B cell (primary cell): ENCODE results near the gene PDE10A. TPM values are rescaled to one million over a fixed set of nuclear protein-coding genes. Genes with fewer than 3 reads are reported as not detected.

Experiments
- ATAC-seq: fragments of 200-7000 bp; cut with Tn5 transposase; one replicate; pipeline ENCODE4 v1.10.0; 2021; ENCODE audit warnings: low read depth, mild to moderate bottlenecking, moderate number of reproducible peaks, moderate library complexity
- CTCF ChIA-PET: fragments of 350-600 bp; sonication (Branson Sonifier 250); formaldehyde crosslinking; loops from one replicate; lab custom pipeline; 2021; ENCODE audit warnings: antibody characterized with exemption, inconsistent platforms; lab: Charles Lee
- POLR2A ChIA-PET: fragments of 350-600 bp; sonication (Branson Sonifier 250); formaldehyde crosslinking; loops from one replicate; lab custom pipeline; 2021; ENCODE audit warnings: antibody characterized with exemption; lab: Charles Lee
- DNase-seq: peaks from one replicate; pipeline ENCODE4 v3.0.0; 2013
- H2AFZ ChIP-seq: 2 replicates; pipeline ENCODE4 v1.6.1; 2012; ENCODE audit warnings: mild to moderate bottlenecking, low read depth, low read length; ENCODE audit not compliant: insufficient read depth, poor library complexity, severe bottlenecking
- H3K27ac ChIP-seq, 2 donors: 1 replicate in 1 of 2; 2 replicates in 1 of 2; pipeline ENCODE4 v1.5.1; 2012 to 2013; ENCODE audit warnings: low read length in 2 of 2, mild to moderate bottlenecking in 2 of 2, moderate library complexity in 1 of 2
- H3K27me3 ChIP-seq, 4 experiments: fragments of 200-600 bp in 1 of 4; sonication (generic) in 1 of 4; replicated peaks in 1 of 4; 1 replicate in 2 of 4; 2 replicates in 2 of 4; pipeline versions ENCODE4 v1.6.1 to v1.7.0; 2013 to 2016; ENCODE audit warnings: low read length in 3 of 4, mild to moderate bottlenecking in 2 of 4, mixed read lengths in 1 of 4, moderate library complexity in 1 of 4; ENCODE audit not compliant: insufficient read depth in 4 of 4, control insufficient read depth in 3 of 4; ENCODE audit errors: control extremely low read depth in 1 of 4
- H3K36me3 ChIP-seq, 2 experiments: replicated peaks in 1 of 2; 1 replicate in 1 of 2; 2 replicates in 1 of 2; pipeline versions ENCODE4 v1.6.1 to v1.7.1; 2013; ENCODE audit warnings: low read length in 1 of 2; ENCODE audit not compliant: insufficient read depth in 2 of 2, control insufficient read depth in 1 of 2; ENCODE audit errors: control extremely low read depth in 1 of 2, extremely low read depth in 1 of 2
- H3K4me1 ChIP-seq, 2 donors: fragments of 200-600 bp in 1 of 2; sonication (generic) in 1 of 2; 1 replicate in 1 of 2; 2 replicates in 1 of 2; pipeline versions ENCODE4 v1.5.1 to v1.6.1; 2013 to 2017; ENCODE audit warnings: low read length in 2 of 2; ENCODE audit not compliant: control insufficient read depth in 2 of 2, insufficient read depth in 2 of 2
- H3K4me2 ChIP-seq: replicated peaks from 2 replicates; pipeline ENCODE3; 2012; ENCODE audit warnings: mild to moderate bottlenecking, low read depth, low read length; ENCODE audit not compliant: poor library complexity, severe bottlenecking
- H3K4me3 ChIP-seq, 5 experiments: fragments of 200-600 bp in 1 of 5; sonication (generic) in 1 of 5; 1 replicate in 3 of 5; 2 replicates in 2 of 5; pipeline versions ENCODE4 v1.5.1 to v1.7.0; 2011 to 2016; ENCODE audit warnings: low read length in 4 of 5, mild to moderate bottlenecking in 4 of 5, low read depth in 2 of 5, control low read depth in 1 of 5, moderate library complexity in 1 of 5; ENCODE audit not compliant: insufficient read depth in 1 of 5; ENCODE audit errors: control extremely low read depth in 1 of 5, extremely low read depth in 1 of 5
- H3K79me2 ChIP-seq: fragments of 200-600 bp; sonication (generic); one replicate; pipeline ENCODE4 v1.6.0; 2016; ENCODE audit warnings: low read length; ENCODE audit not compliant: control insufficient read depth, insufficient read depth
- H3K9ac ChIP-seq: fragments of 200-600 bp; sonication (generic); 2 replicates; pipeline ENCODE4 v1.6.1; 2017; ENCODE audit warnings: mild to moderate bottlenecking, low read length, moderate library complexity
- H3K9me3 ChIP-seq, 3 donors: one replicate each; pipeline versions ENCODE4 v1.6.1 to v1.7.1; 2013; ENCODE audit warnings: low read length in 2 of 3; ENCODE audit not compliant: control insufficient read depth in 2 of 3, insufficient read depth in 1 of 3; ENCODE audit errors: control extremely low read depth in 1 of 3
- H4K20me1 ChIP-seq: 2 replicates; pipeline ENCODE4 v1.6.0; 2012; ENCODE audit warnings: mild to moderate bottlenecking, low read length; ENCODE audit not compliant: insufficient read depth, control insufficient read depth, poor library complexity, severe bottlenecking
- H3K27ac Mint-ChIP-seq: one replicate; pipeline ENCODE4 v1.8.0; 2021; ENCODE audit warnings: mixed read lengths
- H3K27me3 Mint-ChIP-seq: one replicate; pipeline ENCODE4 v1.8.0; 2021; ENCODE audit warnings: mixed read lengths
- H3K4me1 Mint-ChIP-seq: one replicate; pipeline ENCODE4 v1.8.0; 2021; ENCODE audit warnings: mixed read lengths
- H3K4me3 Mint-ChIP-seq: one replicate; pipeline ENCODE4 v1.8.0; 2021; ENCODE audit warnings: mixed read lengths
- H3K9me3 Mint-ChIP-seq: one replicate; pipeline ENCODE4 v1.8.0; 2022; ENCODE audit warnings: mixed read lengths; ENCODE audit not compliant: insufficient read depth
- CTCF ChIP-seq: fragments of 200-600 bp; IDR thresholded peaks from one replicate; pipeline ENCODE4 v1.8.0; 2022; ENCODE audit warnings: antibody characterized with exemption, mild to moderate bottlenecking
- EZH2 ChIP-seq: IDR thresholded peaks from 2 replicates; pipeline ENCODE4 v1.6.1; 2012; ENCODE audit warnings: borderline replicate concordance, low read depth, mild to moderate bottlenecking, moderate library complexity, low read length; ENCODE audit not compliant: insufficient read depth, poor library complexity, severe bottlenecking
- WGBS: methylation state at CpG from one replicate; pipeline ENCODE4 v1.1.5; 2013; ENCODE audit warnings: missing lambda C conversion rate; ENCODE audit not compliant: insufficient coverage; 5-methylcytosine and 5-hydroxymethylcytosine counted together
- intact Hi-C: fragments of 100-400 bp; cut with micrococcal nuclease; formaldehyde crosslinking; loops from one replicate; pipeline ENCODE4 v1.10.0; 2022
- polyA plus RNA-seq: library from polyadenylated mRNA; depleted of rRNA; stranded (reverse); fragments of >200 nt; gene quantifications from 2 replicates; pipeline ENCODE4 v1.2.3, GENCODE V29; 2012
- total RNA-seq, 2 donors: library from RNA; stranded (reverse); fragments of 120-200 nt in 1 of 2; gene quantifications; 1 replicate in 1 of 2; 2 replicates in 1 of 2; pipeline versions ENCODE4 v1.2.3 to v1.2.4, GENCODE V29; 2013 to 2022

Gene PDE10A
- total and polyA plus RNA-seq, 2 donors (not counting 1 experiment from before 2014, with no cell fraction given): not detected

- Histone ChIP-seq H2AFZ (no peak overlapping the region), H3K4me1 (no peaks in the 10 kb centered on the region), H3K4me2 (no peak overlapping the region), H3K9me3 (peaks cover 0 to 10% (median 0%) of the 10 kb centered on the region in 3 donors), H3K9ac (no peak overlapping the region), H3K4me3 (no peak overlapping the region), H3K79me2 (no peaks in the 10 kb centered on the region), H3K36me3 (no peaks in the 10 kb centered on the region), H3K27me3 (peaks cover 0 to 29% (median 5%) of the 10 kb centered on the region in 4 experiments), H3K27ac (no peak overlapping the region), H4K20me1 (no peaks in the 10 kb centered on the region)
- no peak for TF ChIP-seq CTCF
- TF ChIP-seq EZH2: no peak
- intact Hi-C loops: no loop called here
- WGBS: 19% methylated on average over 65 of the region's 67 CpGs
- H3K4me1 Mint-ChIP-seq: peaks cover 4% of the 10 kb centered on the region
- H3K4me3 Mint-ChIP-seq: no peak overlapping the region
- ATAC-seq: no peak
- H3K27me3 Mint-ChIP-seq: peaks cover 43% of the 10 kb centered on the region
- no peaks in the 10 kb centered on the region for H3K9me3 Mint-ChIP-seq
- no peak for DNase-seq
- POLR2A ChIA-PET: no interaction called here
- no peak overlapping the region for H3K27ac Mint-ChIP-seq
- CTCF ChIA-PET: no interaction called here
Measured at GRCh38 chr6:165659945-165660856, 2.8 kb downstream of the PDE10A start.

DNA sequence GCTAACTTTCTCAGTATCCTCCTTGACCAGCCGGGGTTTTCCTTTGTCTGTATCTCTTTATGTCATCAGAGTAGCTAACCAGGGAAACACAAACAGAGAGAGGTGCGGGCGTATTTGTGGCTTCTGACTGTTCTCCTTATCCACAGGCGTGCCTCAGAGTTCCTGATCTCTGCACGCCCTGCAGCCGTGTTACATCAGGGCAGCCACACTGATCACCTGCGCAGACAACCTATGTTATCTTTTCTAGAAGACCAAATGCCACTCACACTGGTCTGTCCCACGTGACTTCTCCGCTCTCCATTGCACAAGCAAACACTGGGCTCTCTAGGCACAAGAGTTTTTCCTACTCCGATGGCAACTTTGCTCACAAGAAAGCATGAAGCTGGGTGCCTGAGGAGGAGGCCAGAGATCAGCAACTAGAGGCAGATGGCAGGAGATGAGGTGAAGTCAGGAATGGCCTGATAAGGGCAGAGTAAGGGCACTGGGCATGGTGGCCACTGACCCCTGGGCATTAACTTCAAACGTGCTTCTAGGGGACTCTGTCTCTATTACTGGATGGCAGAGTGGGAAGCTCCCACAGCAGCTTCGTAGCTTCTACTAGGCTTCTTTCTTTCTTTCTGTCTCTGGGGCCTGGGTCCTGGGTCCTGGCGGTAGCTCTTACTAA is 4.5 kb downstream of the PDE10A start:
- WGBS: 95% methylated on average over 7 of the region's 13 CpGs
- peaks cover 30% of the 10 kb centered on the region for H3K27me3 Mint-ChIP-seq
- no peaks in the 10 kb centered on the region for H3K36me3 ChIP-seq

More for the DNA sequence above, 4.5 kb downstream of the PDE10A start:
- no peaks in the 10 kb centered on the region for H3K4me1 ChIP-seq
- no peak overlapping the region for H2AFZ ChIP-seq
- H4K20me1 ChIP-seq: no peaks in the 10 kb centered on the region
- H3K9ac ChIP-seq: no peak overlapping the region
- no peak overlapping the region for H3K27ac ChIP-seq
- H3K4me3 ChIP-seq: no peak overlapping the region
- no peak overlapping the region for H3K4me2 ChIP-seq
- CTCF ChIA-PET: no interaction called here
- intact Hi-C loops: no loop called here
- Mint-ChIP-seq H3K9me3 (no peaks in the 10 kb centered on the region), H3K4me1 (peaks cover 1% of the 10 kb centered on the region), H3K4me3 (no peak overlapping the region), H3K27ac (no peak overlapping the region)
- no peak for ATAC-seq
- peaks cover 0 to 16% (median 3%) of the 10 kb centered on the region in 4 experiments for H3K27me3 ChIP-seq
- no peaks in the 10 kb centered on the region for H3K79me2 ChIP-seq
- peaks cover 0 to 5% (median 0%) of the 10 kb centered on the region in 3 donors for H3K9me3 ChIP-seq
- no peak for DNase-seq
- TF ChIP-seq EZH2: no peak
- TF ChIP-seq CTCF: no peak
- POLR2A ChIA-PET: no interaction called here
